HepG2 (cell line): ENCODE results near the gene USP10. TPM values are rescaled to one million over a fixed set of nuclear protein-coding genes. Genes with fewer than 3 reads are reported as not detected.

ENCODE experiments used
- CREB3 ChIP-seq: sonication (generic); formaldehyde crosslinking; IDR thresholded peaks from 2 replicates; pipeline ENCODE4 v1.5.0; 2020; ENCODE audit warnings: missing genetic modification reagents
- CREBL2 ChIP-seq: sonication (generic); formaldehyde crosslinking; IDR thresholded peaks from 2 replicates; pipeline ENCODE4 v1.8.1; 2023; ENCODE audit warnings: missing genetic modification reagents, mild to moderate bottlenecking, borderline replicate concordance
- DMTF1 ChIP-seq: sonication (generic); formaldehyde crosslinking; IDR thresholded peaks from 2 replicates; pipeline ENCODE4 v1.4.0; 2020; ENCODE audit warnings: mild to moderate bottlenecking, missing genetic modification reagents
- HIVEP1 ChIP-seq: sonication (generic); formaldehyde crosslinking; IDR thresholded peaks from 2 replicates; pipeline ENCODE4 v1.4.0; 2020; ENCODE audit warnings: mild to moderate bottlenecking, missing genetic modification reagents
- ISL2 ChIP-seq: sonication (generic); formaldehyde crosslinking; IDR thresholded peaks from 2 replicates; pipeline ENCODE4 v1.5.0; 2020; ENCODE audit warnings: missing genetic modification reagents
- MTERF4 ChIP-seq: sonication (generic); formaldehyde crosslinking; IDR thresholded peaks from 2 replicates; pipeline ENCODE4 v1.8.0; 2023; ENCODE audit warnings: mild to moderate bottlenecking, missing genetic modification reagents
- RFX1 ChIP-seq: fragments of 450-650 bp; IDR thresholded peaks from 2 replicates; pipeline ENCODE4 v1.6.1; 2017
- SNAPC4 ChIP-seq: sonication (generic); formaldehyde crosslinking; IDR thresholded peaks from 2 replicates; pipeline ENCODE4 v1.4.0; 2020; ENCODE audit warnings: mild to moderate bottlenecking, missing genetic modification reagents
- ZNF136 ChIP-seq: sonication (generic); formaldehyde crosslinking; IDR thresholded peaks from 2 replicates; pipeline ENCODE4 v1.8.1; 2022; ENCODE audit warnings: low read depth, mild to moderate bottlenecking, moderate library complexity, missing genetic modification reagents
- ZNF362 ChIP-seq: sonication (generic); formaldehyde crosslinking; IDR thresholded peaks from 2 replicates; pipeline ENCODE4 v1.4.0; 2020; ENCODE audit warnings: missing genetic modification reagents, mild to moderate bottlenecking, borderline replicate concordance
- ZNF460 ChIP-seq: sonication (generic); formaldehyde crosslinking; IDR thresholded peaks from 2 replicates; pipeline ENCODE4 v1.5.1; 2020; ENCODE audit warnings: missing genetic modification reagents, mild to moderate bottlenecking, borderline replicate concordance
- ZNF501 ChIP-seq: sonication (generic); formaldehyde crosslinking; IDR thresholded peaks from 2 replicates; pipeline ENCODE4 v1.5.1; 2020; ENCODE audit warnings: mild to moderate bottlenecking, moderate library complexity, missing genetic modification reagents
- ZNF605 ChIP-seq: sonication (generic); formaldehyde crosslinking; IDR thresholded peaks from 2 replicates; pipeline ENCODE4 v1.8.0; 2022; ENCODE audit warnings: mild to moderate bottlenecking, missing genetic modification reagents
- ZNF740 ChIP-seq: sonication (generic); formaldehyde crosslinking; IDR thresholded peaks from 2 replicates; pipeline ENCODE4 v1.4.0; 2020; ENCODE audit warnings: missing genetic modification reagents
- polyA plus RNA-seq, 8 experiments: library from polyadenylated mRNA; depleted of rRNA in 3 of 8; stranded (reverse) in 7 of 8; unstranded in 1 of 8; fragments of >200 nt; fragmentation: Illumina TruSeq in 4 of 8; extraction: Trizol in 4 of 8; gene quantifications; 2 replicates each; pipeline versions ENCODE4 v1.2.1 to v1.2.3, GENCODE V29; 2011 to 2016; ENCODE audit warnings: low read depth in 4 of 8, missing spikeins in 1 of 8, mixed read lengths in 1 of 8; ENCODE audit not compliant: insufficient read depth in 1 of 8
- total RNA-seq, 5 experiments: library from RNA; depleted of rRNA; stranded (reverse); fragments of >200 nt; fragmentation: Illumina TruSeq; extraction: Trizol; gene quantifications; 2 replicates each; pipeline ENCODE4 v1.2.3, GENCODE V29; 2016; ENCODE audit warnings: low read depth in 1 of 5
- TF ChIP-seq, protein P1 (sequence below): sonication (generic); formaldehyde crosslinking; IDR thresholded peaks from 2 replicates; pipeline ENCODE4 v1.8.0; 2022; ENCODE audit warnings: mild to moderate bottlenecking, missing genetic modification reagents, moderate library complexity

The USP10 gene
- total and polyA plus RNA-seq, 2 of the 13 experiments (the other 11 are each of a cell fraction or from before 2014, with no cell fraction given), result 79.1 to 122 TPM

GRCh38 chr16:84699147-84699711 lies 571 bp upstream of the USP10 start (continued):
- TF ChIP-seq, protein P1, sequence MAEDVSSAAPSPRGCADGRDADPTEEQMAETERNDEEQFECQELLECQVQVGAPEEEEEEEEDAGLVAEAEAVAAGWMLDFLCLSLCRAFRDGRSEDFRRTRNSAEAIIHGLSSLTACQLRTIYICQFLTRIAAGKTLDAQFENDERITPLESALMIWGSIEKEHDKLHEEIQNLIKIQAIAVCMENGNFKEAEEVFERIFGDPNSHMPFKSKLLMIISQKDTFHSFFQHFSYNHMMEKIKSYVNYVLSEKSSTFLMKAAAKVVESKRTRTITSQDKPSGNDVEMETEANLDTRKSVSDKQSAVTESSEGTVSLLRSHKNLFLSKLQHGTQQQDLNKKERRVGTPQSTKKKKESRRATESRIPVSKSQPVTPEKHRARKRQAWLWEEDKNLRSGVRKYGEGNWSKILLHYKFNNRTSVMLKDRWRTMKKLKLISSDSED (CRISPR knock-in tag), result no peak
- TF ChIP-seq ZNF460 (CRISPR knock-in tag) (peak; percentile 32; the same call in 1 of the 2 replicates), ZNF501 (CRISPR knock-in tag) (no peak; the same call in none of the 2 replicates), MTERF4 (CRISPR knock-in tag) (peak; percentile 70; the same call in 1 of the 2 replicates), CREB3 (peak; percentile 49), DMTF1 (CRISPR knock-in tag) (peak; percentile 59; the same call in 1 of the 2 replicates), ZNF740 (CRISPR knock-in tag) (peak; percentile 14; the same call in 1 of the 2 replicates), ZNF362 (CRISPR knock-in tag) (no peak), HIVEP1 (CRISPR knock-in tag) (peak; percentile 88), ZNF136 (CRISPR knock-in tag) (peak; percentile 48; the same call in 1 of the 2 replicates), RFX1 (no peak), CREBL2 (CRISPR knock-in tag) (peak; percentile 95; the same call in 1 of the 2 replicates), ZNF605 (CRISPR knock-in tag) (peak; percentile 82; the same call in 1 of the 2 replicates), SNAPC4 (CRISPR knock-in tag) (0 out of 2 replicates have a peak, but pooled peaks have one; percentile 64), ISL2 (CRISPR knock-in tag) (no peak)
